Hepatocyte (in vitro differentiated cells): ENCODE data around the gene FGR.

ENCODE experiments used
- EZH2 ChIP-seq: fragments of 200-600 bp; sonication (generic); IDR thresholded peaks from 2 replicates; pipeline ENCODE4 v1.6.1; 2016; ENCODE audit warnings: antibody characterized with exemption, mild to moderate bottlenecking, borderline replicate concordance
- TF ChIP-seq, protein P1 (sequence below): fragments of 200-600 bp; sonication (generic); IDR thresholded peaks from 2 replicates; pipeline ENCODE4 v1.5.1; 2016; ENCODE audit warnings: antibody characterized with exemption, mild to moderate bottlenecking; ENCODE audit not compliant: poor library complexity

DNA sequence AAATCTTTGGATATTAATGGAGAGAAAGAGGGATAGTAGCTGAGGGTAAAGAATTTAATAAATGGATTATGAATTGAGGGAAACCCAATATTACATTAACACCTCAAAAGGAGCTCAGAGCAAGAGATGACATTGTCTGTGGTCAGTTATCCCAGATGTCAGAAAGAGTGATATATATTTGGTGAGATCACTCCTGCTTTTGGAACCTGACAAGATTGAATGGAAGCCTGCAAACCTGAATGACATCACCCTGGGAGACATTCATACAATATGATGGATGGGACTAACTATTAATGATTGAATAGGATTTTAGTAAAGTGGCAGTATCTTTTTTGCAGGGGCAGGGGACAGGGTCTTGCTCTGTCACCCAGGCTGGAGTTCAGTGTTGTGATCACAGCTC is 43.8 kb upstream of the FGR start:
- TF ChIP-seq, protein P1, sequence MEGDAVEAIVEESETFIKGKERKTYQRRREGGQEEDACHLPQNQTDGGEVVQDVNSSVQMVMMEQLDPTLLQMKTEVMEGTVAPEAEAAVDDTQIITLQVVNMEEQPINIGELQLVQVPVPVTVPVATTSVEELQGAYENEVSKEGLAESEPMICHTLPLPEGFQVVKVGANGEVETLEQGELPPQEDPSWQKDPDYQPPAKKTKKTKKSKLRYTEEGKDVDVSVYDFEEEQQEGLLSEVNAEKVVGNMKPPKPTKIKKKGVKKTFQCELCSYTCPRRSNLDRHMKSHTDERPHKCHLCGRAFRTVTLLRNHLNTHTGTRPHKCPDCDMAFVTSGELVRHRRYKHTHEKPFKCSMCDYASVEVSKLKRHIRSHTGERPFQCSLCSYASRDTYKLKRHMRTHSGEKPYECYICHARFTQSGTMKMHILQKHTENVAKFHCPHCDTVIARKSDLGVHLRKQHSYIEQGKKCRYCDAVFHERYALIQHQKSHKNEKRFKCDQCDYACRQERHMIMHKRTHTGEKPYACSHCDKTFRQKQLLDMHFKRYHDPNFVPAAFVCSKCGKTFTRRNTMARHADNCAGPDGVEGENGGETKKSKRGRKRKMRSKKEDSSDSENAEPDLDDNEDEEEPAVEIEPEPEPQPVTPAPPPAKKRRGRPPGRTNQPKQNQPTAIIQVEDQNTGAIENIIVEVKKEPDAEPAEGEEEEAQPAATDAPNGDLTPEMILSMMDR, result no peak
- TF ChIP-seq EZH2, result no peak
